CD4-positive, alpha-beta T cell treated with Interleukin-15 for 1 hour (primary cell): ENCODE results near the gene PNISR.
A peak's percentile ranks its signal among the peaks of the same experiment; 100 is the strongest.
"Not testable (repeated sequence)": the region's sequence is repeated elsewhere in the genome, so short reads cannot be mapped to it uniquely, and the experiment has no call there.

Source experiments
- DNase-seq: peaks from one replicate; pipeline ENCODE4 v3.0.0-alpha.2; 2020

The PNISR gene, protein sequence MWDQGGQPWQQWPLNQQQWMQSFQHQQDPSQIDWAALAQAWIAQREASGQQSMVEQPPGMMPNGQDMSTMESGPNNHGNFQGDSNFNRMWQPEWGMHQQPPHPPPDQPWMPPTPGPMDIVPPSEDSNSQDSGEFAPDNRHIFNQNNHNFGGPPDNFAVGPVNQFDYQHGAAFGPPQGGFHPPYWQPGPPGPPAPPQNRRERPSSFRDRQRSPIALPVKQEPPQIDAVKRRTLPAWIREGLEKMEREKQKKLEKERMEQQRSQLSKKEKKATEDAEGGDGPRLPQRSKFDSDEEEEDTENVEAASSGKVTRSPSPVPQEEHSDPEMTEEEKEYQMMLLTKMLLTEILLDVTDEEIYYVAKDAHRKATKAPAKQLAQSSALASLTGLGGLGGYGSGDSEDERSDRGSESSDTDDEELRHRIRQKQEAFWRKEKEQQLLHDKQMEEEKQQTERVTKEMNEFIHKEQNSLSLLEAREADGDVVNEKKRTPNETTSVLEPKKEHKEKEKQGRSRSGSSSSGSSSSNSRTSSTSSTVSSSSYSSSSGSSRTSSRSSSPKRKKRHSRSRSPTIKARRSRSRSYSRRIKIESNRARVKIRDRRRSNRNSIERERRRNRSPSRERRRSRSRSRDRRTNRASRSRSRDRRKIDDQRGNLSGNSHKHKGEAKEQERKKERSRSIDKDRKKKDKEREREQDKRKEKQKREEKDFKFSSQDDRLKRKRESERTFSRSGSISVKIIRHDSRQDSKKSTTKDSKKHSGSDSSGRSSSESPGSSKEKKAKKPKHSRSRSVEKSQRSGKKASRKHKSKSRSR

DNA sequence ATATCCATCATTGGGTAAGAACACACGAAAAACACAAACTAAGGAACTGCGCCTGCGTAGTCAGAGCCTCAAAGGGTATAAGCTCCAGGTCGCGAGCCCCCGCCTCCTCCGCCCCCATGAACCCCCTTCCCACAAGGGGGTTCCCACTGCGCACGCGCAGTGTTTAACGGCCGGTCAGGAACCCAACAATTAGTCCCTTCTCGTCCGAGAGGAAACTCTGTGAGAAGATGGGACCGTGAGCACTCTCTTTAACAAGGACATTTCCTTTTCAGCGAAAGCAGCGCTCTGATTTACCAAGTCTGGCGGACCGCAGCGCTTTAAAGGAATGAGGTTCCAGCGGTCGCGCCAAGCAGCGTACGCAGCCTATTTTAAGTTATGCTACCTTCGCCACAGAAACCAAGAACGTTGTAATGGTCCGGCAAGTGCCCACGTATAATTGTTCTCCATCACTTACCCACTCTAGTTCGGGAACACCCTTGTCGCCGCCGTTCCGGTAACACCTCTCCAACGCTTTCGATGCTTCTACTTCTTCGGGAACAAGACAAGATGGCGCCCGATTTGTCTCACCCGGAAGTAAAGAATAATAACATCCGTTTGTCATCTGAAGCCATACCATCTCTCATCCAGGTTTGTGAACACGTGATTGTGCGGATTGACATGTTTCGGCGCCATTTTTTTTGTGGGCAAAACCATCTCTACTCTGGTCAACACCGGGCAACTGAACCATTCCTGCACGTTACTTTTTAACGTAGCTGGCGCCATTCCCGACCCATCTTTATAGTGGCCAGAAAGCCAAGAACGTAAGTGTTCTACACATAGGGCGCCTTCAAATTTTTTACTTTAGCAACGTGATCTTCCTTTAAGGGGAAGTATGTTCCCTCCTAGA is at the start of gene PNISR:
Gene PNISR, minus strand, starts transcription at position 548 of the 886 bp plus-strand sequence. CDS start 10,649 bp downstream, outside the sequence.
- peak; percentile 94 for DNase-seq

DNA sequence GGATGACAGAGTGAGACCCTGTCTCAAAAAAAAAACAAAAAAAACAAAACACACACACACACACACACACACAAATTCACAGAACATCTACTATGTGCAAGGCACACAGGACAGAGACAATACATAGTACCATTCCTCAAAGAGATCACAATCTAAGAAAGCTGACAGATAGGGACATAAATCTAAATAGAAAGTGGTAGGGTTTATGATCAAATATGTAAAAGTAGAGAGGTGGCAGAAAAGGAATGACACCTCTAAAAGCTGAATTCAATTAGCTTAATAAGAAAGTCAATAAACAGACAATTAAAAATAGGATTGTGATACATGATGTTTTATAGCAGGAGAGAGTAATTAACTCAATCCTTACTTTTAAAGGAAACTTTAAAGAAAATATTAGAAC is 48.6 kb upstream of the PNISR start:
- no peak for DNase-seq

DNA sequence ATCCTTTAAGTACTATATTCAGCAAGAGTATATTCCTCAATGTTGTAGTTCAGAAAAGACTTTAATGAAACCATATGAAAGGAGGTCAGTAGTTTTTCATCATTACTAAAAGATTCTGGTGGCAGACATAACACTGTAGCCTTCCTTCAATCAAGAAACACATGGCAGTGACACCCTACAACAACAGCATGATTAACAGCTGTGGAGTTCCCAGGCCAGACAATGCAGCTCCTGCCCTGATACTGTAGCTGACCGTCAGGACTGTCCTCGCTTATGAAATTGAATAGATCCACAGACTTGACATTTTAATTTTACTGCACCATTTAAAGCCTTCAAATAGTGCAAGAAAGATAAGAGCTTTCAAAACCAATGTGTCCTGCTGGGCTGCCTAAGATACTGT is 46.5 kb upstream of the PNISR start:
- DNase-seq, result no peak

DNA sequence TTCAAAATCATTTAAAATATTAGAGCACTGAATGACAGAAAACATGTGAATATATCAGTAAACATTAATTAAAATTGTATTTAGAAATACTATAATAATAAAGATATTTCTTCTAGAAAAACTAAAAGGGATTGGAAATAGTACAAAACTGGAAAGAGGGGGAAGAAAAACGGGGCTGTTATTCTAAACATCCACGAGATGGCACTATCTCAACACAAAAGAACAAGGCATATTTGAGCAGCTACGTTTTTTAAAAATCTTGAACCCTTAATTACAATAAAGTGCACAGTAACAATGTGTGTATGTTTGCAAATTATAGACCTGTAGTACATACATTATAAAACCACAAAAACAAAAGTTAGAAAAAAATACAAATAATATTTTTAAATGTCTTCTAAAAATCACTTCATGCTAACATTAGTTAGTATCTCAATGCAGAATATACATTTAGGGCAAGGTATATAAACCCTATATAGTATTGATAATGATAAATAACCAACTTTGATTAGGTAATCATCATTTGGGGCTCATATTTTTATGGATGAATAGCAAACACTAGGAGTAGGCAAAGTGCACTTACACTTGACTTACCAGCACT is 42.5 kb upstream of the PNISR start:
- no peak for DNase-seq

DNA sequence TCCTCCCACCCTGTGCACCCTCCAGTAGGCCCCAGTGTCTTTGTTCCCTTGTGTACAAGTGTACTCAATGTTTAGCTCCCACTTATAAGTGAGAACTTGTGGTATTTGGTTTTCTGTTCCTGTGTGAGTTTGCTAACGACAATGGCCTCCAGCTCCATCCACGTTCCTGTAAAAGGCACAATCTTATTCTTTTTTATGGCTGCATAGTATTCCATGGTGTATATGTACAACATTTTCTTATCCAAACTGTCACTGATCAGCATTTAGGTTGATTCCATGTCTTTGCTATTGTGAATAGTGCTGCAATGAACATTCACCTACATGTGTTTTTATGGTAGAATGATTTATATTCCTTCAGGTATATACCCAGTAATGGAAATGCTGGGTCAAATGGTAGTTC is 34.0 kb upstream of the PNISR start:
- DNase-seq, result not testable (repeated sequence)

DNA sequence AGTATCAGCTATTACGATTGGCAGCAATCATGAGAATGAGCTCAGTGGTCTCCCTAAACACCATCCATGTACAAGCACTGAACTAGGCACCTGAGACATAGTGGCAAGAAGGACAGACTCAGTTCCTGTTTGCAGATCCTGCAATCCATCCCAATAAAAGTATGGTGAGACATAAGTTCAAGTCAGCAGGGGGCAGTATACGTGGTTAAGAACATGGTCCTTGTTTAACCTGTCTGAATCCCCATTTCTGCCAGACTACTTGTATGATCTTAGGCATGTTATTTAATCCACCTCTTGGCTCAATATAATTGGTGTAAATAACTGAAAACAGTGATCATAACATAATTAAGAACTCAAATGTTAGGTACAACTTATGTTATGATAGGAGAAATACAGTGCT is 33.2 kb upstream of the PNISR start:
- DNase-seq, result no peak

DNA sequence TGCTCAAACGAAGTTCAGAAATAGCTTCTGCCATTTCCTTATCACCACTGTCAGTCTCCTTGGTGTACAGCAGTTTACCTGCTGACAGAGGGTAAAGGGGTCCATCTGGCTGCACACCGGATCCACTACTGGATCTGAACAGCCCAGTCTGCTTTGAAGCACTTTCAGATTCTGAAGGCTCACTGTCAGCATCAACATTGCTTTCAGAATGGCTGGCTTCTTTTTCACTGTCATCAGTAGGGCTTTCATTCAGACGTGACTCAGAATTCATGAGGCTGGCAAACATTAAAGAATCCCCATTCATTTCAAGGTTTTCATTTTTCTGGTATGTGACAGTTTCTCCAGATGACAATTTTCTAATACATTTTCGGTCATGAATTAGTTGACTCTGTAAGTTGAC is 21.0 kb upstream of the PNISR start:
- DNase-seq, result no peak

DNA sequence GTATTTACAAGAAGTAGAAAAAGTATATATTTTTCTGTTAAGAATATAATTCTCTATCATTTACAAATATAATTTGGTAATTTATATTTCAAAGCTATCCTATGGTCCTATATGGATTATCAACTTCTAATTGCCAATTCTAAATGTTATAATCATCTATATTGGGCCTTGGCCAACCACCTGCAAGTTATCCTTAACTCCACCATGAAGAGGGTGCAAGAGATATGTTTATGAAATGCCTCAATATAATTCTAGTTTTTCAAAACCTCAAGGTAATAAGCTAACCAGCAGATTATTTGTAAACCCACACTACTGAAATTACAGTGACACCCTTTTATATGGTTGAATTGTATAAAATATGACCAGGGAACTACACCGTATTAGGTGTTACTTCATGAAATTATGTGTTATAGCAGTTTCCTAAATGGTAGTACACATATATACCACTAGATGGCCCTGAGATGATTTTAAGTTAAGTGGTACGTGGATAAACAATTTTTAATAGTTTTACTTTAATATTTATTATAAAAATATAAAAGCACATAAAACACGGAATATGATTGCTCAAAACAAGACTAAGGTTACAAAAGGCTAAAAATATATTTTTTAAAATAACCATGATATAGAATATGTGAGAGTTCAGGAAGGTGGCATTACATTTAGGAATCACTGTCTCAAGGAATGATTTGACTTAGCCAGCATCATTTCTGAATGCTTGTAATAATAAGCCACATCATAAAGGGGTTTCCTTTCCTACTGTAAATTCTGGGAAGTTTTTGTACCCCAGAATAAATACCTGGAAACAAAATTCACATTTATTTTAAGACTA is 9.8 kb upstream of the PNISR start:
- no peak for DNase-seq

DNA sequence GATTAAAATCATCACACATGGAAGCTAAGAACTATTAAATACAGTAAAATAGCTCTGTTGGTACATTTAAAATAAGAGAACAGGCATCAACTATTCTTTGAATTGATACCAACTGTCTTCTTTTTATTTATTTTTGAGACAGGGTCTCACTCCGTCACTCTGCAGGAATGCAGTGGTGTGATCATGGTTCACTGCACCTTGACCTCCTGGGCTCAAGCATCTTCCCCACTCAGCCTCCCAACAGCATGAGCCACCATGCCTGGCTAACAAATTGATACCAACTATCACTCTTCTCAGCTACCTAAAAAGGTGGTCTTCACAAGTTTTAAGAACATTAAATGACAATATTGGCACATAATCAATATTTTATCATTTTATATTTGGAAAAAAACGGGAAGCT is 7.8 kb upstream of the PNISR start:
- DNase-seq, result no peak

DNA sequence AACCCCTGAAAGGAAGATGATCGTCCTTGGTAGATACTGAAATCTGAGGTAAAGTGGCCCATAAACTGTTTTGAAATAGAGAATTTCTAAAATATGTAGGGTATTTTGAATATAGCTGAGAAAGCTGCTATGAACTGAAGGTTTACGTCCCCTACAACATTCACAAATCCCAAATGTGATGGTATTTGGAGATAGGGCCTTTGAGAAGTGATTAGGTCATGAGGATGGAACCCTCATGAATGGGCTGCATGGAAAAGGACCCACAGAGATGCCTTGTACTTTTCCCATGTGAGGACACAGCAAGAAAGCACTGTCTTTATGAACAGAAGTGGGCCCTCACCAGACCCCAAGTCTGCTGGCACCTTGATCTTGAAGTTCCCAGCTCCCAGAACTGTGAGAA is 6.8 kb upstream of the PNISR start:
- no peak for DNase-seq

DNA sequence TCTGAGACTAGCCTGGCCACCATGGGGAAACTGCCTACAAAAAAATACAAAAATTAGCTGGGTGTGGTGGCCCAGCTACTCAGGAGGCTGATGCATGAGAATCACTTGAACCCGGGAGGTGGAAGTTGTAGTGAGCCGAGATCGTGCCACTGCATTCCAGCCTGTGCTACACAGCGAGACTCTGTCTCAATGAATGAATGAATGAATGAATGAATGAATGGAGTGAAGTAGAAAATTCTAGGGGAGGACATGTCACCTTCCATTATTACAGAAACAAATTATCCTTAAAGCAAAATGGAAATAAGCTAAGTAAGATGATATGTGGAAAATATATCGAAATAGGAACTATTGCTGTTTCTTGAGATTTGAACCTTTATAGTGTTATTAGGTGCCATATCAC is 2.9 kb upstream of the PNISR start:
- DNase-seq, result no peak

DNA sequence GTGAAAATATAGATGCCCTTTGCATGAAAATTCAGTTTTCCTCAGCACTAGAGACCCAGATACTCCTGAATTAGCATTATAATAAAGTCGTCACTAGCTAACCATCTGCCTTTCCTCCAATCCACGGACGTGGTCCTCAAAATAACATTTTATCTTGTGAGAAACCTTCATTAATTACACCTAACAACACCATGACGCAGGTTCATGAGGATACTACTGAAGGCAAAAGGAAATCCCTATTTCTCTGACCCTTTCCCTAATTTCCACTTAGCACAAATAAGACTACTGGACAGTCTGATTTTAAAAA is 1.3 kb upstream of the PNISR start:
- no peak for DNase-seq

DNA sequence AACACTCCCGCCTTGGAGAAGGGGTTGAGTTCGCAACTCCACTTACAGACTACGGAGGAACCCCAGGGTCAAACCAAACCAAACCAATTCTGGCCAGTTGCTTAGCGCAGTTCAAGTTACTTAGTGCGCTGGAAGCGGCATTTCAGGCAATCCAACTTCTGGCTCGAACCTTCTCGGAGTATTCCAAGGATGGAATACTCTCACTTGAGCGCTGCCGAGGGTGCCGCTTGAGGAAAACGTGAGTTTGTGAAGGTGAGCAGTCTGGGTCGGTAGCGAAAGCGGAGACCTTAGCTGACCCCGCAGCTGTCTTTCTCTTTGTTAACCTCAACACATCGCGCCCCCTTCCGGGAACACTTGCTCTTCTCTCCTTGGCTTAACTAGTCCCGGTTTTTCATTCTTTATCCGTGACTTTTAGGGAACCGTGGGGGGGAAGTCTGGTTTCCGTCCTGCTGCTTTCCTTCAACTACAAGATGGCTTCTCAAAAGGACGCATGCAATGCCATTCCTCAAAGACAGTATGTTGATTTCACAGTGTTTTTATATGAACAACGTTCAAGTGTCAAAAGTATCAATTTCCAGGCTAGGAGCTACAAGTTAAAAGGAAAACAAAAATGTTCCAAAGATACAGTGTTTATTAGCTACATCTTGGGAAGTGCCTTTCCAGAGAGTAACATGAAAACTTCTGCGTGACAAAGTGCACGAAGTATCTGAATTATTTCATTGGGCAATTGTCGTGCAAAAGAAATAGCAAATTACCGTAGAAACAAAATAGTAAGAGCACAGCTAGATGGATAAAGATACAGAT is 741 bp upstream of the PNISR start:
- DNase-seq, result peak; percentile 64

DNA sequence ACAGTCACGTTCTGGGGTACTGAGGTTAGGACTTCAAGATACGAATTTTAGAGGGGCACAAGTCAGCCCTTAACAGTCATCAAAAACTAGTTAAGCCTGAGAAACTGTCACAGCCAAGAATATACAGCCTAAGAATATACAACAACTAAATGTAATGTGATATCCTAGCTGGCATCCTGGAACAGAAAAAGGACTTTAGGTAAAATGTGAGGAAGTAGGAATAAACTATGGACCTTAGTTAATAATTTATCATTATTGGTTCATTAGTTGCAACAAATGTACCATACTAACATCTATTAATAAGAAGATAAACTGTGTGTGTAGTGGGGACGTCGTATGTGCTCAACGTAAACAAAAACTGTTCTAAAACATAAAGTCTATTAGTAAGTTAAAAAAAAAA is 1.1 kb downstream of the PNISR start:
- no peak for DNase-seq

DNA sequence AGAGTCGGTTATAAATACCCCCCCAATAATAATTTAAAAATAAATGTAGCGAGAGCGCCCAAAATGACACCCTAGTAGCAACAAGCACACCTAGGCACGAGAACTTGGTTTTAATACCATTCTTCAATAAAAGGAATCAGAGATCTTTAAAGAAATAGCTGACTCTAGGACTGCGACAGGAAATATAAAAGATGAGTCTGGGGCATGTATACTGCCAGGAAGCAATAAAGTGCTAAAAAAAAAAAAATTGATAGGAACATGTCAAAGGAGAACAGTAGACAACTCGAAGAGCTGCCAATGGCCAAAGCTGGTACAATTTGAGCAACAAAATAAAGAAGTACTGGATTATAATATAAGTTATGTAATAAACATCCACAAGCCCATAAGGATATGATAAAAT is 2.2 kb downstream of the PNISR start:
- DNase-seq, result no peak

DNA sequence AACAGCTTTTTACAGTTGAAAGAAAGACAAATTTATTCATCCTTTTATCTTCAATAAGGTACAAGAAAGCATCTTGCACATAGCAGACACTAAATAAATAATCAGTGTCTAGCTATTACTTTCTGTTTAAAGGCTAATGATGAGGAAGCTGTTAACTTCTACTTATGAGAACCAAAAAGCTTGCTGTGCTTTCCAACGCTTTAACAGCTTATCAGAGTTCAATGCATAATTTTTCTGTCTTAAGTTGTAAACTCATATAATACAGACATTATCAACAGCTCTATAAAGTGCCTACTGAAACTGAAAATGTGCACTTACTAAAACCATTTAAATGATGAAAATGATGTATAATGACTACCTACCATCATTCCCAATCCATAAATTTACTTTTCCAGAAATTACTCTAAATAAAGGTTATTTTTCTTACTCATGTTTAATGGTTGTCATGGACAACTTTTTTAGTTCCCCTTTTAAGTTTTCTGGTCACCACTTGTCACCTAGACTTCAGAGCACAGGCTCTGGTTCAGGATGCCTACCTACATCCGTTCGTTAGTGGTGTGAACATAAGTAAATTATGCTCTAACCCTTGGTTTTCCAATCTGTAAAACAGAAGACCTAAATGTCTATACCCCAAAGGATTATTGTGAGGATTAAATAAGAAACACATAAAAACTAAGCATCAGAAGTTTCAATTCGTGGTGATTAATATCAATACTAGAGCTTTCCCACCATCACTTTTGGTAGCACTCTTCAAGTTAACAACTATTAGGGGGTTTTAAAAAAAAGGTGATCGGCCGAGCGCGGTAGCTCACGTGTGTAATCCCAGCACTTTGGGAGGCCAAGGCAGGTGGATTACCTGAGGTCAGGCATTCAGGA is 8.0 kb downstream of the PNISR start:
- DNase-seq, result no peak

DNA sequence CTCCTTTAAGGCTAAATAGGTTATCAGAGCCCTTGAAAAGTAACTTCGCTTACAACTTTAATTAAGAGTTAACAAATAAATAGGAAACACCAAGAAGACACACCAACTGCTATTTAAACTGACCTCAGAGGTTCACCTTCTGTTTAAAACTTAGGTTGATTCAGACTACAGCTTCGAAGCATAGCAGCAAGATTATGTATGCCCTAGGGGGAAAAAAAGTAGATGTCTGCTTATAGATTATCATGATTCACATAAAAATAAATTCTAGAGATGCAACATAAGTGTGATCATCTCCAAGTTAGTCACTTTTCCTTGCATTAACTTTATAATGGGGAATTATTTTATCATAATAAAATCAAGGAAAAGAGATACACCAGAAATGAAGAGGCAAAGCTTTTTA is 8.9 kb downstream of the PNISR start:
- no peak for DNase-seq

DNA sequence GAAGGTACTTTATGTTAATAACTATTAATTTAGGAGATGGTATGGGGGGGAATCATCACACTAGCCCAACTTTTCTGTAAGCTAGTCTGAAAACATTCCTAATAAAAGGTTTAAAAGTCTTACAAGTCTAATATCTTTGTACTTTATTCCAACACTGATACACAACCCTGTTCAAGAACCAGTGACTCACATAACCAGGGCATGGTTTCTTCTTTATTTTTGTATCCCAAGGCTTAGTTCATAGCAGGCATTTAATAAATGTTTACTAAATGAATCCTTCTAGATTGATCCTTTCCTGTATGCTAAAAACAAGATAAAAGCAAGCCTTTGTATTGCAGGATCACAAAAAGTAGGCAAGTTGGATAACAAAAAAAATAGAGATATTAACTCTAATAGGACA is 9.7 kb downstream of the PNISR start:
- no peak for DNase-seq

DNA sequence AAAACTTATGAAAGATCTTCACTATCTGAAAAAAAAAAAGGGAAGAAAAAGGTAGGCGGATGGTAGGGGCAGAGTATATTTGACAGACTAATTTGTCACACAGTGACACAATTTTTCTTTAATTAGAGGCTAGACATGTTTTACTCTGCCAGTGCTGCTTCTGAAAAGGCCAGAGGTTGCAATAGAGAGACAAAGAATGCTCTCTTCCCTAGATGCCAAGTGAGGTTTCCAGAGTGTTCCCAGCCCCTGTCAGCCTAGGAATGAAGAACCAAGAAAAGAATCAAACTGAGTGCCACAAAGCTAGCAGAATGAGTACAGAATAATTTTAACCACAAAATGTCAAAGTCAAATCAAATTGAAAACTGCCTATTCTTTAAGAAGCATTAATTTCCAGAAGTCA is 13.0 kb downstream of the PNISR start:
- no peak for DNase-seq

DNA sequence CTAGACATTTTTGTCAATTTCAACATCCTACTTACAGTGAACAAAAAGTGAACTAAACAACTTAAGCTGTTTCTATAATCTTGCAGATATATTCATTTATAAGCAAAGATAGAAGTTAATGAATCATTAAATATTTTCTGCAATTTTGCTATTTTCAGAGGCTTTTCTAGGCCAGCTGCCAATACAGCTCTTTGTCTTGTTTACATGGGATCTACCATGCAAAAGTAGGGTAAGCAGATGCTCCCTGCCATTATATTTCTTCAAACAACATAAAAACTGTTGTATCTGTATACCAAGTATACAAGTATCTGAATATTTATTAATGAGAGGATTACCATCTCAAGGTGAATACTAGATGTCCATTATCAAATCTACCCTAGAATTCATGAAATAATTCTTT is 15.4 kb downstream of the PNISR start:
- DNase-seq, result no peak
